GM19035 (cell line): ENCODE results near the gene FOXP1.

ENCODE experiments used
- ATAC-seq: cut with Tn5 transposase; IDR thresholded peaks from one replicate; pipeline ENCODE4 v1.9.1; 2021; ENCODE audit not compliant: unreplicated experiment

FOXP1 gene

DNA sequence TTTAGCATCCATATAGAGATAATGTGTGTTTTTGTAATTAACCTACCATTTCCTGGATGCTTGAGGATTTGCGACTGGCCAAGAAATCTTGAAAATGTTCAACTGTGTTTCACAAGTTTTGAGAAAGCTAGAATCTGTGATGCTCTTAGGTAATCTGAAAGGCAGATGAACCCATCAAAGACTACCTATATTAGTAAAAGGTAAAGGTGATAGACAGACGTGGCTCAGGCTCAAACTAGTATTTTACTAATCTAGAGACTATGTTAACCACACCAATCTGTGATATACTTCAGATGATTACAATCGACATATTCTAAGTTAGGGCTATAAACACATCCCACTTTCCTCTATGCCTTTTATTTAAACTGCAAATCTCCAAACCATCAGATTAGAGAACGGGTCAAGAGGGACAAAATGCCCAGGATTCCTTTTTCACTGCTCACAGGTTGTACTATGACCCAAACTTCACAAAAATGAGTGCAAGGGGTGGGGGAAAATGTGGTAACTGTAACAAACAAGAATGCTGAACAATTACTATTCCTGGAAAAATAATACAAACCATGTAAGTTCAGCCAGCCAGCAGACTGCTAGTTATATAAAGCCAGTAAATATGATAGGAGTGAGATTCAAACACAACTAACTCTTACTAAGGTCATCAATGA, 295.1 kb downstream of the FOXP1 start:
- no peak for ATAC-seq

DNA sequence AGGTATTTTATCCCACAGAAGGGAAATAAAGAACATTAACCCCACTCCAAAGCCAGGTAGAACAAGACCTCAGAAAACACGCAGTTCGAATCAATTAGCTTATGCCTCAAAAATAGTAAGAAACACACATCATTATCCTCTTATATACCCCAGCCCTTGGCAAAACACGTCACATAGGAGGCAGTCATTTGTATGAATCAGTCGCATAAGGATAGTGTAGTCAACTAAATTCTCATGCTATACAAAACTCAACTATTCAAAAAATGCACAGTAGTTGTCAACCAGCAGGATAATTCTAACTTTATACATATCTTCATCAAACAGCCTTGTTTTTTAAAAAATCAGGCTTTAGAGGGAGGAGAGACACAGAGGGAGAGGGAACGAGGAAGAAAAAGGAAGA, 298.4 kb downstream of the FOXP1 start:
- no peak for ATAC-seq

DNA sequence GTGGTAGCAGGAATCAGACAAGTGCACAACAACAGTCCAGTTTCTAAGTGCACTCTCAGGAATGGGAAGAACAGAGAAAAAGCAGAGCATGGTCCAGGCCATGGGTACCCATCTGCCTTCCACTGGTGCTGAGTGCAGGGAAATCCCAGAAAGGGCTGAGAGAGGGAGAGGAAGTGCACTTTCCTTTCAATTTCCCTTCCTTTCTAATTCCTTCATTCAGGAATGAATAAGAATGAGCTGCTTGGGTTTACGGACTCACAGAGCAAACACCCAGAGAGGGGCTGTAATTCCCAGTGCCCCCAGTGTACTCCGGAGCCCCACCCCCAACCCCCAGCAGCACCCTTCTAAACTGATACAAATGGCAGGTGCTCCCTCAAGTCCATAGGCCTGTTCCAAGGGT, 300.6 kb downstream of the FOXP1 start:
- no peak for ATAC-seq

DNA sequence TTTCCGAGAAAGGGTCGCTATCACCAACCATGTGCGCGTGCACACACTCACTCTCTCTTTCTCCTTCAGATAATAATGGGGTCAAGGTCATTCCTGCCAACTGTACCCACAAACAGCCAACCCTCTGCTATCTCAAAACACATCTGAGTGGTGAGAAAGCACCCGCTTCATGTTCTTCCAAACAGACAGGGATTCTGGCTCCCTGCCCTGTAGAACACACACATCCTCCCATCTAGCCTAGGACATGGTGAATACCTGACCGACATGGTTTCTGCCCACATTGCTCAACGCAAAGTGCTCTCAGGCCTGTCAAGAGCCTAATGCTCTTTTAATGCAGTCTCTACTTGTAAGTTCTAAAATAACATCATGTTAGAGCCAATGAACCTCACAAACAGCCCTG, 302.2 kb downstream of the FOXP1 start:
- ATAC-seq = no peak

DNA sequence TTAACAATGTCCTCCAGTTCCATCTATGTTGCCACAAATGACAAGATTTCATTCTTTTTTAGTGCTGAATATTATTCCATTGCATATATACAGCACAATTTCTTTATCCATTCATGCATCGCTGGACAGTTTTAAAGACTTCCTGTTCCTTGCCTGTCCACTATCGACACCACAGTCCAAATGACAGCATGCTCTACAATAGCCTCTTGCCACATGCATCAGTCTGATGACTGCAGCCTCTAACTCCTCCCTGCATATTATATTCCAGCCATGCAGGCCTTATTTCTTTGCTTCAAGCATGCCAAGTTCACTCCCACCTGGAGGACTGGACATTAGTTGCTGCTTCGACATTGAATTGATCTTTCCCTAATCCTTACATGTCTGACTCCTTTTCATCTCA, 306.2 kb downstream of the FOXP1 start:
- ATAC-seq = no peak

DNA sequence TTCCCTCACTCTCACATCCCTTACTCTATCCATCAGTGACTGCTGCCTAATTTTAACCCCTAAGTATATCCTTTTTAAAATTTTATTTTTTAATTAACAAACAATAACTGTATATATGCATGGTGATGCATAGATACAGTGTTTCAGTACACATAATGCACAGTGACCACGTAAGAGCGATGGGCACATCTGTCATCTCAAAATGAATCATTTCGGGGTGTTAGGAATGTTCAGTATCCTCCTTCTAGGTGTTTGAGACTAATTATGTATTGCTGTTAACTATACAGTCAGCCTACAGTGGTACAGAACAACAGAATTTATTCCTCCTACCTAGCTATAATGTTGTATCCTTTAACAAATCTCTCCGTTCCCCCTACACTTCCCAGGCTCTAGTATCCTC, 307.0 kb downstream of the FOXP1 start:
- no peak for ATAC-seq

DNA sequence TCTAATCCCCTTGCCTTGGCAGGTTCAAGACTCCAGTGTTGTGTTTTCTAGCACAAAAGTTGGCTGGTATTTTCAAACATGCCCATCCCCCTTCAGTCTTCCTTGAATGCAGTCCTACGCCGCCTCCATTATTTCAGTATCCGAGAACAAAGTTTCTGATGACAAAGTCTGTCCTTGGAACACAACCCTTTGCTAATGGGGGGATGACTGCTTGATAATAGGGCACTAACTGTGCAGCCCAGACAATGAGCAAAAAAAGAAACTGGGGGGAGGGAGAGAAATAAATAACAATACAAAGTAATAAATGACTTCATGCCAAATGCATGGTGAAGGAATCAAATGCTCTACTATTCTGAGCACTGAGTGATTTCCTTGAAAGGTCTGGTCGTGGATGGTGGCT, 310.1 kb downstream of the FOXP1 start:
- ATAC-seq = no peak

DNA sequence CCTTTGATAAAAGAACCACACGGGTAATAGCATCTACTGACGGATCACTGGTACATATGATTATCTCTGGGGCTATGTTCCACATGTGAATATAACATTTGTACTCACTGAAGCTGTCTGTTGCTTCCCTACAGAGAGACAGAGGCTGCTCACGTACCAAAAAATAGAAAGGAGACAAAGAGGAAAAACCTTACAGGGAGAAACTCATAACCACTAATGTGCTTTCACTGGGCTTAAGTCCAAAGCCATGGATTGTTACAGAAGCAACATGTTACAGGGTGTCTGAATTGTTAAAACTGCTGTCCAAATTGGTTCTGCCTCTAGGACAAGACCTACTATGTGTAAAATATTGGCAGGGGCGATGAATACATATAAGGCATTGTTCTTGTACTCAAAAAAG, 311.9 kb downstream of the FOXP1 start:
- no peak for ATAC-seq

DNA sequence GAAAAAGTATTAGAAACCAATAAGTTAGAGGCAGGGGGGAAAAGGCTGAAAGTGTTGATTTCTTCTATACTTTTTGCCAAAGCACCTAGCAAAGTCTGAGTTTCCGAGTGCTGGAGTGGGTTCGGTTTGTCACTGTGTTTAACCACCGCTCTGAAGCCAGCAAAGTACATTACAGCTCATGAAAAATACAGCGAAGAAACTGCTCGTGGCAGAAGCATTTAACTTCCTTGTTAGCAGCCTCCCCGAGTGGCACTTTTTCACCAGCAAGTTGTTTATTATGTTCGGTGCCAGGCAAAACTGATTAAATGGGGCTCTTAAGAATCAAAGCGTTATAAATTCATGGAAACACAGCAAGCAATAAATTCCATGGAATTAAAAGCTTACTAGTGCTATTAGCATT, 313.6 kb downstream of the FOXP1 start:
- ATAC-seq = no peak

DNA sequence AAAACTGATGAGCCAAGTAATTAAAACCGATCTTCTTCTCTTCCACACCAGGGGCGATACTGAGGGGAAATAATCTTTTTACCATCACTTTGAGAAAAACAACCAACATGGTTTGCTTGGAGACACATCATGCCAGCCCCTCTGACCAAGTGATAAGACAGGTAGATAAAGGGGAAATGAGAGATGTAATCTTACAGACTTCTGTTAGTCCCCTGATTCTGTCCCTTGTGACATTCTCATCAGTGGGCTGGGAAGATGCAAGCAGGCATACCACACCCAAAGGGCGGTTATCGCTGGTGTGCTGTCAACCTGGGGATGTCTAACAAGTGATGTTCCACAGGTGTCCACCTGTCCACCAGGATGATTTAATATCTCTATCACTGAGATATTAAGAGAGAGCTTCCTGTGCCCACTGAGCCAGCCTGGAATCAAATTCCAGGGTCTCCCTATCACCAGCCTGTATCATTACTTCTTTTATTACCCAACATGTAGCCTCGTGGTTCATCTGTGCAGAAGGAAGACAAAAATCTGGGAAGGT, 315.0 kb downstream of the FOXP1 start:
- no peak for ATAC-seq

DNA sequence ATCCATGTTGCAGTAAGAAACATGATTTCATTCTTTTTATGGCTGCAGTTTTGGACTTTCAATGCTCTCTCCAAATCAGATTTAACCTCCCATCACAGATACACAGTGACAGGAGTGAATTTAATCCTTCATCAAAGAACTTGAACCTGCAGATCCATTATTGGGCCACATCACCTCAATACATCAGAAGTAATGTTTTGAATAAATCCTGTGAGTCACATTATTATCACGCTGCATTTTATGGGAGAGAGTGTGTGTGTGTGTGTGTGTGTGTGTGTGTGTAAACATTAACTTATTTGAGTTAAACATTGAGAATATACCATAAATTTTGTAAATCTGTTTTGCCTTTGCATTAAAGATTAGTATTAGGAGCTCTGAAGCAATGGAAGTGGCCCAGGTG, 316.7 kb downstream of the FOXP1 start:
- ATAC-seq = no peak

DNA sequence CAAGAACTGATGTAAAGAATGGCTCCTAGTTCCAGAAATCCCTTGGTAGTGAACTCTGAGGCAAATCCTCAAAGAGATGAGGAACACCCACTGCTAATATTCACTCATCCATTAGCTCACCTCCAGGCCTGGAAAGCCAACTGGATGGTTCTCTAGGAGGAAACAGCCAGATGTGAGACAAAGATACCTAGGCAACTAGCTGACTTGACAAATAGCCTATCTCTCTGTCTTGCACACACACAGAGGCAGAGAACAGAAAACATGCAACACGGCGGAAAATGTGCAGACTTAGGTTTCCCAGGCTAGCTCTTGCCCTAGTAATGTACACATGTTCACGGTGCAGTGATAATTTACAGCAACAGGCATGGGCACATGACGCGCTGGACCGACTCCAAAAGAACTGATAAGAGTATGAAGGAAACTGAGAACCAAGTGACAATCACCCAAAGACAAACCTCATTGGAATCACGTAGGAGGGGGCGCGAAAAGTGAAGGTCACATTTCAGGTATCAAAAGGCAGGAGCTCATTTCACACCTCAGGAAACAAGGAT, 318.1 kb downstream of the FOXP1 start:
- ATAC-seq = no peak

DNA sequence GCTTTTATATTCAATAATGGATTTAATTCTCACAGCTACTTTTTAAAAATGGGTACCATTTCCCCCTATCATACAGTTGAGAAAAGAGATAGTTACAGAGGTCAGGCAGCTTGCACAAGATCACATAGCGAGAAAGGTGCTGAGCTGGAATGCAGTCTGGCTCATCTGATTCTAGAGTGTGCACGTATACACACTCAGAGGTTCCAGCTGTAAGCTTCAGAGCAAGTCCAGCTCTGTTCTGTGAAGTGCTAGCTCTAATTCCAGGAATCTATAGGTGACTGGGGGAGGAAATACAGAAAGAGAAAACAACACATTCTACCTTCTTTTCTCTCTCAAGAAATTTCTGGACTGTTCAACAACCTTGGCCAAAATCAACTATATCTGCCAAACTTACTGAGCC, 318.7 kb downstream of the FOXP1 start:
- no peak for ATAC-seq

DNA sequence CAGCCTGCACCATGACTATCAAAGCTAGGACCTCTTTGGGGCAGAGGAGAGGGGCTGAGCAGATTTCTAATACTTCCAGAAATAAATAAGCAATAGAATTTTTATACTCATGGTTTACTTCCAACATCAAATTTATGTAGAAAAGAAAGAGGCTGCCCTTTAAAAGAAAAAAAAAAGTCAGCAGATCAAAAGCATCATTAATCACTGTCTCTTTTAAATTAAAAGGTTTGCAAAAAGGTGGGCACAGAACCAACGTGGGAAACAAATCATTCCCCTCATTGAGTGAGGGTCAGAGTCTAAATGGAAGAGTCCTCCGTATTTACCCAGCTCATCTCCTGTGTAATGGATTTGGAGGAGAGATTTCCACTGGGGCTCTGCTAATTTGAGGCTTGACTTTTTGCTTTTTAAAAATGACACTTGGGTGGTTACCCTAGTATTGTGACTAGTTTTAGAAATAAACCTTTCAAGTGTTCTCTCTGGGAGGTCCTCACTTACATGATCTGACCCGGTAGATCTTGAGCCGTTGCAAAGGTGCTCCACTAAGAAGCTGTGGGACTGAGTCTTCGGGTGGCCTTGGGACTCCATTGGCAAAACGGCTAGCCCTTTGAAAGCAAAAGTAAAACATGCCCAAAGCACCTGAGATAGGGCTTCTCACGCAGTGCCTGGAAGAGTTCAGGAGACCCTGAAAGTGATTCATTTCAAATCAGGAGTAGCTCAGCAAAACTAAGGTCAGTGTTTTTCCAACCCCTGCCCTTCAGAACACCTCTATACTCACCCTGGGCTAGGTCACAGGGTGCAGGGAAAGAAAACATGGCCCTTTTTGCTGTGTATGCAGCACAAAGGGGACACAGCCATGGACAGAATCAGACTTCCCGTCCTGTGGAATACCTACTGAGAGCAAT, 320.9 kb downstream of the FOXP1 start:
- ATAC-seq = no peak

DNA sequence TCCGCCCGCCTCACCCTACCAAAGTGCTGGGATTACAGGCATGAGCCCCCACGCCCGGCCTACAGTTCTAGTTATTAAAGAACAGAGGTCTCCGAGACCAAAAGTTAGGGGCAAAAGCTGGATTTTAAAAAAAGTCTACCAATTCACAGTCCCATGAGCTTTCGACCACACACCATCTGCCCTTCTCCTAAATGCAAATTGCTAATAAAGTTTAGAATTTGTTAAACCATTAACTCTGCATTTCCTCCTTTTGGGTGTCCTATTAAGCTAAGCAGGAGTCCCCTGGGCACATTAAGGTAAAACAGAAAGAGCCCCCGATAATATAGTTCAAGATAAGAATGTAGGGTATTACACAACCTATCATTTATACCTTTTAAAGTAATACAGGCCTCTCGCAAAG, 322.7 kb downstream of the FOXP1 start:
- no peak for ATAC-seq

DNA sequence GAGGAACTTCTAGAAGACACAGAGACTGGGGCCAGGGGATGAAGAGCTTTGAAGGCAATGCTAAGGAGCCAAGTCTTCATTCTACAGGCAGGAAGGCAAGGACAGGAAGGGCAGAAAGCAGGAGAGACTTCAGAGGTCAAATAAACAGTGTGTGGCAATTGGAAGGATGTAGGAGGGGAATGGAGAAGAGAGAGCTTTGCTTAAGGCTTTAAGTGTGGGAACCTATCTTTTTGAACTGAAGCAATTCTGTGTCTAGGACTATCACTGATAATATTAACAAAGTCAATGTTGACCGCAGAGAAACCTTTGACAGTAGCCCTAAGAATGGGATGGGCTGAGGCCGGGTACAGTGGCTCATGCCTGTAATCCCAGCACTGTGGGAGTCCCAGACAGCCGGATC, 325.0 kb downstream of the FOXP1 start:
- no peak for ATAC-seq

DNA sequence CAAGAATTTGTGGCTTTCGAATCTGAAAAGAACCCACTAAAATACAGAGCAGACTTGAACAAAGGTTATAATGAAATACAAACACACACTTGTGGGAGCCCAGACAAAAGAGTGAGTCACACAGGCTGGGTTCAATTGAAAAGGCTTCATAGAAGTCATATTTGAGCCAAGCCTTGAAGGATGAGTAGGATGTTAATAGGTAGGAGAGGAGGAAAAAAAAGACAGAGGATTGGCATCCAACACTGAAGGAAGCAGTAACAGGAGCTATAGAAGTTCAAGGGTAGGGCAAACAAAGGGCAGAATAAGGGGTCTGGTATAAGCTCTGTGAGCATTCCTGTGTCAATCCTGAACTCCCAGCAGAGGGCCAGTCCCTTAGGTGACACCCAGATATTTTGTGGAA, 325.4 kb downstream of the FOXP1 start:
- no peak for ATAC-seq

DNA sequence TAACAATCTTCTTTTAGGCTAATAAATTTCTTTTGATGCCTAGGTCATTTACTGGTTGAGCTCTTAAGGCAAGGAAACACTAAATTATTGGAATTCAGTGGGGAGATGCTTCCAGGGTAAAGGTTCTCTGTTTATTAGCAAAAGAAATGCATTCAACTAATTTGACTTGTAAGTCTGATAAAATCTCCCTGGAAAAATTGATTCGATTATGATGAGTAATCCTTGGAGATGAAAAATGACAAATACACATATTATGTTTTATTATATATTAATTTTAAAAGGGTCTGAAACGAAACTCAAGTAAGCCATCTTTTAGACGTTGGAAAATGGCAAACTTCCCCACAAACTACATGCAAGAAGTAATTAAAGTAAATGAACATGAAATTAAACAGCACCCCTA, 328.0 kb downstream of the FOXP1 start:
- ATAC-seq = no peak

DNA sequence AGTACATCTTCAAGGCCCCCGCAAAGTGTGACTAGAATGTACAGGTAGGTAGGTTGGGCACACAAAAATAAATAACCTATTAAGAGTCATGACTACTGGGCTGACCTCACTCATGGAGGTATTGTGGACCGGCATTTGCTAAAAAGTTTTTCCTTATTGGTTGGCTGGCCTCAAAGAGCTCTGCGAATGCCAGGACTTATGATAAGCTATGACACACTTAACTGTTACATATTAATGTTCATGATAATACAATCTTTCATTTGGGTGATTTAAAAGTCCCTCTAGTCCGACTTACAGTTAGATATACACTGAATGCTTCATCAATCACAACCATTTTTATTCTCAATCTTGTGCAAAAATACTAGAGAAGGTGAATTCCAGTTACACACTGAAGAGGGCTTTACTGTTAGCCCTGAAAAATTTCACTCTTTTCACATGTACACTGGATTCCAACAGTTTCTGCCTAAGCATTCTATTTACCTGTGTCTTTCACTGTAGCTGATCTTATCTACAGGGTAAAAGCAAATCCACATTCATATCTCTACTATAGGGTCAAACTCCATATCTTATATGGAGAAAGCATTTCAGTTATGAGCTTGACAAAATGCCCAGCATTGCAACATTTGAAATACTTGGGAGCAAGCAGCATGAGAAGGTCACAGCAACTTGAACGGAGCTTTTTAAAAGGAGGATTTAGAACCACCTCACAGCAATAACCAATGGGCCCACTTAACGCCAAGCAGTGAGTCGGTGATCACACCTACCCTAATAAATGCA, 329.1 kb downstream of the FOXP1 start:
- no peak for ATAC-seq

DNA sequence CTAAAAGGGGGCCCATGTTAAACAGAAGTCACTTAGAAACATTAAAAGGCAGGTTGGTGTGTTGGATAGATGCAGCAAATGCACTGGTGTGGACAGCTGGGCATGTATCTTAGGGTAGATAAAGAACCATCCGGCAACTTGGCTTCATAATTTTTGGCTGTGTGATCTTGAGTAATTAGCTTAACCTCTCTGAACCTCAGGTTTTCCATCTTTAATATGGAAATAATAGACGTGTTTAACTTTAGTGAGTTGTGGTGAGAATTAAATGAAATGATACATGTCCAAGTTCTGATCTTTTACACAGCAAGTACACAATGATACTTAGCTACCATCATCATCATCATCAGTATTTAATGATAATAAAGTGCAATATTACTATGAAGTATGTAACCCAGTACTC, 330.4 kb downstream of the FOXP1 start:
- ATAC-seq = no peak

DNA sequence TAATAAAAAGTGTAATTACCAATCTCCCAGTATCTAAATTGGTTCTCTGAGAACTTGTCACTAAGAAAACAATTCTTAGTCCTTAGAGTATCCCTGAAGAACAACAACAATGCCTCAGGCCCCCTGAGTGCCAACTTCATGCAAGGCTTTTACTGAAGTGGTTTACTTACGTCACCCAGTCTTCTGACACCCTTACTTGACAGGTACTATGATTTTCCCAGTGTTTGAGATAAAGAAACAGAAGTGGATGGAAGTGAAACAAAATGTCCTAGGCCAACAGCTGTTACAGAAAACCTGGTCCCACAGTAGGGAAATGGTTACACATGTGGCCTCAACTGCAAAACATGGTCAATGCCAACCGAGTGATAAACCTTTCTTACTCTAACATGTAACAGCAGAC, 331.1 kb downstream of the FOXP1 start:
- no peak for ATAC-seq
